ENCODE data around the gene CEP350.
A peak's percentile ranks its signal among the peaks of the same experiment; 100 is the strongest.

Gene CEP350

GRCh38 chr1:179921981-179922872 lies 32.4 kb upstream of the CEP350 start:
- Histone ChIP-seq H3K9ac (ENCODE audit: low read length) (no peak overlapping the region), H3K36me3 (ENCODE audit: control insufficient read depth, insufficient read depth, low read length) (no peaks in the 10 kb centered on the region), H2BK120ac (ENCODE audit: low read depth, low read length) (no peak overlapping the region), H3K27me3 (ENCODE audit: insufficient read depth, low read length, poor library complexity) (no peaks in the 10 kb centered on the region), H3K4me1 (ENCODE audit: control insufficient read depth, low read depth, low read length) (peaks cover 9% of the 10 kb centered on the region), H3K79me1 (ENCODE audit: low read length) (no peaks in the 10 kb centered on the region), H4K5ac (ENCODE audit: low read length) (no peak overlapping the region), H3K4me3 (ENCODE audit: low read length) (no peak overlapping the region), H4K8ac (ENCODE audit: low read depth, low read length) (no peak overlapping the region), H2BK15ac (replicated peaks; ENCODE audit: low read depth) (no peak overlapping the region), H3K23ac (ENCODE audit: low read length) (no peak overlapping the region), H3K18ac (ENCODE audit: low read length) (no peak overlapping the region), H3K27ac (ENCODE audit: low read depth, low read length) (no peak overlapping the region), H3K56ac (ENCODE audit: low read length) (no peak overlapping the region), H2AK5ac (ENCODE audit: low read length) (no peak overlapping the region), H3K4me2 (ENCODE audit: low read length) (no peak overlapping the region), H3K79me2 (ENCODE audit: control insufficient read depth, insufficient read depth, low read length) (no peaks in the 10 kb centered on the region), H3K4ac (ENCODE audit: low read depth, low read length) (no peak overlapping the region), H2BK5ac (ENCODE audit: low read length) (no peak overlapping the region)
- WGBS (ENCODE audit: extremely low coverage, insufficient coverage, low lambda C conversion rate), result no CpG with 5 or more reads among the region's 8 CpGs
- DNase-seq, result peak; percentile 26

GRCh38 chr1:179923029-179923428 lies 31.6 kb upstream of the CEP350 start:
- Histone ChIP-seq H2AK5ac (ENCODE audit: low read length) (no peak overlapping the region), H3K4me3 (ENCODE audit: low read length) (no peak overlapping the region), H3K9ac (ENCODE audit: low read length) (no peak overlapping the region)

GRCh38 chr1:179924268-179924667 lies 30.3 kb upstream of the CEP350 start:
- no peak for DNase-seq
- H3K79me1 ChIP-seq (ENCODE audit: low read length), result no peaks in the 10 kb centered on the region
- no peak overlapping the region for H3K4ac ChIP-seq (ENCODE audit: low read depth, low read length)
- H3K4me1 ChIP-seq (ENCODE audit: control insufficient read depth, low read depth, low read length), result peaks cover 9% of the 10 kb centered on the region
- H3K4me2 ChIP-seq (ENCODE audit: low read length), result no peak overlapping the region
- H3K56ac ChIP-seq (ENCODE audit: low read length), result no peak overlapping the region
- no peaks in the 10 kb centered on the region for H3K36me3 ChIP-seq (ENCODE audit: control insufficient read depth, insufficient read depth, low read length)
- H3K79me2 ChIP-seq (ENCODE audit: control insufficient read depth, insufficient read depth, low read length), result no peaks in the 10 kb centered on the region
- WGBS (ENCODE audit: extremely low coverage, insufficient coverage, low lambda C conversion rate), result no CpG with 5 or more reads among the region's 1 CpG
- no peak overlapping the region for H2BK15ac ChIP-seq (replicated peaks; ENCODE audit: low read depth)
- no peak overlapping the region for H3K27ac ChIP-seq (ENCODE audit: low read depth, low read length)
- H3K23ac ChIP-seq (ENCODE audit: low read length), result no peak overlapping the region
- no peak overlapping the region for H3K4me3 ChIP-seq (ENCODE audit: low read length)
- H3K9ac ChIP-seq (ENCODE audit: low read length), result no peak overlapping the region
- H3K27me3 ChIP-seq (ENCODE audit: insufficient read depth, low read length, poor library complexity), result no peaks in the 10 kb centered on the region
- H4K8ac ChIP-seq (ENCODE audit: low read depth, low read length), result no peak overlapping the region
- H2BK5ac ChIP-seq (ENCODE audit: low read length), result no peak overlapping the region
- no peak overlapping the region for H2AK5ac ChIP-seq (ENCODE audit: low read length)
- H3K18ac ChIP-seq (ENCODE audit: low read length), result no peak overlapping the region
- no peak overlapping the region for H4K5ac ChIP-seq (ENCODE audit: low read length)
- no peak overlapping the region for H2BK120ac ChIP-seq (ENCODE audit: low read depth, low read length)

More at GRCh38 chr1:179923029-179923428, 31.6 kb upstream of the CEP350 start:
- no peaks in the 10 kb centered on the region for H3K79me1 ChIP-seq (ENCODE audit: low read length)
- no peak overlapping the region for H3K27ac ChIP-seq (ENCODE audit: low read depth, low read length)
- H3K4ac ChIP-seq (ENCODE audit: low read depth, low read length), result no peak overlapping the region
- no peak overlapping the region for H3K18ac ChIP-seq (ENCODE audit: low read length)
- peaks cover 9% of the 10 kb centered on the region for H3K4me1 ChIP-seq (ENCODE audit: control insufficient read depth, low read depth, low read length)
- H3K27me3 ChIP-seq (ENCODE audit: insufficient read depth, low read length, poor library complexity), result no peaks in the 10 kb centered on the region
- no peak for DNase-seq
- H4K5ac ChIP-seq (ENCODE audit: low read length), result no peak overlapping the region
- no peak overlapping the region for H3K4me2 ChIP-seq (ENCODE audit: low read length)
- no peaks in the 10 kb centered on the region for H3K79me2 ChIP-seq (ENCODE audit: control insufficient read depth, insufficient read depth, low read length)
- no peak overlapping the region for H2BK5ac ChIP-seq (ENCODE audit: low read length)
- H3K36me3 ChIP-seq (ENCODE audit: control insufficient read depth, insufficient read depth, low read length), result no peaks in the 10 kb centered on the region
- no peak overlapping the region for H2BK120ac ChIP-seq (ENCODE audit: low read depth, low read length)
- no peak overlapping the region for H3K56ac ChIP-seq (ENCODE audit: low read length)
- no peak overlapping the region for H2BK15ac ChIP-seq (replicated peaks; ENCODE audit: low read depth)
- H3K23ac ChIP-seq (ENCODE audit: low read length), result no peak overlapping the region
- H4K8ac ChIP-seq (ENCODE audit: low read depth, low read length), result no peak overlapping the region

GRCh38 chr1:179925302-179925701 lies 29.3 kb upstream of the CEP350 start:
- Histone ChIP-seq H3K4me2 (ENCODE audit: low read length) (no peak overlapping the region), H2BK5ac (ENCODE audit: low read length) (no peak overlapping the region), H3K23ac (ENCODE audit: low read length) (no peak overlapping the region), H2BK15ac (replicated peaks; ENCODE audit: low read depth) (no peak overlapping the region), H3K4ac (ENCODE audit: low read depth, low read length) (no peak overlapping the region), H3K4me3 (ENCODE audit: low read length) (no peak overlapping the region), H3K27me3 (ENCODE audit: insufficient read depth, low read length, poor library complexity) (no peaks in the 10 kb centered on the region), H2BK120ac (ENCODE audit: low read depth, low read length) (no peak overlapping the region), H2AK5ac (ENCODE audit: low read length) (no peak overlapping the region), H3K56ac (ENCODE audit: low read length) (no peak overlapping the region), H3K4me1 (ENCODE audit: control insufficient read depth, low read depth, low read length) (peaks cover 9% of the 10 kb centered on the region), H3K27ac (ENCODE audit: low read depth, low read length) (no peak overlapping the region), H3K36me3 (ENCODE audit: control insufficient read depth, insufficient read depth, low read length) (no peaks in the 10 kb centered on the region), H4K8ac (ENCODE audit: low read depth, low read length) (no peak overlapping the region), H3K79me1 (ENCODE audit: low read length) (no peaks in the 10 kb centered on the region), H3K18ac (ENCODE audit: low read length) (no peak overlapping the region), H3K79me2 (ENCODE audit: control insufficient read depth, insufficient read depth, low read length) (no peaks in the 10 kb centered on the region), H3K9ac (ENCODE audit: low read length) (no peak overlapping the region), H4K5ac (ENCODE audit: low read length) (no peak overlapping the region)
- WGBS (ENCODE audit: extremely low coverage, insufficient coverage, low lambda C conversion rate), result no CpG with 5 or more reads among the region's 5 CpGs
- DNase-seq, result no peak

GRCh38 chr1:179925922-179926849 lies 28.4 kb upstream of the CEP350 start:
- H3K79me1 ChIP-seq (ENCODE audit: low read length), result no peaks in the 10 kb centered on the region

More at GRCh38 chr1:179925922-179926849, 28.4 kb upstream of the CEP350 start:
- no peaks in the 10 kb centered on the region for H3K79me2 ChIP-seq (ENCODE audit: control insufficient read depth, insufficient read depth, low read length)
- no peaks in the 10 kb centered on the region for H3K27me3 ChIP-seq (ENCODE audit: insufficient read depth, low read length, poor library complexity)
- peaks cover 9% of the 10 kb centered on the region for H3K4me1 ChIP-seq (ENCODE audit: control insufficient read depth, low read depth, low read length)
- no peak overlapping the region for H2BK120ac ChIP-seq (ENCODE audit: low read depth, low read length)
- no peak overlapping the region for H3K56ac ChIP-seq (ENCODE audit: low read length)
- no peaks in the 10 kb centered on the region for H3K36me3 ChIP-seq (ENCODE audit: control insufficient read depth, insufficient read depth, low read length)
- no CpG with 5 or more reads among the region's 4 CpGs for WGBS (ENCODE audit: extremely low coverage, insufficient coverage, low lambda C conversion rate)
- no peak overlapping the region for H3K9ac ChIP-seq (ENCODE audit: low read length)
- no peak for DNase-seq
- H3K18ac ChIP-seq (ENCODE audit: low read length), result no peak overlapping the region
- H3K4ac ChIP-seq (ENCODE audit: low read depth, low read length), result peak overlapping the region; percentile 10
- no peak overlapping the region for H4K8ac ChIP-seq (ENCODE audit: low read depth, low read length)
- H3K27ac ChIP-seq (ENCODE audit: low read depth, low read length), result no peak overlapping the region
- no peak overlapping the region for H3K4me3 ChIP-seq (ENCODE audit: low read length)
- no peak overlapping the region for H3K4me2 ChIP-seq (ENCODE audit: low read length)
- H2BK5ac ChIP-seq (ENCODE audit: low read length), result no peak overlapping the region
- H2AK5ac ChIP-seq (ENCODE audit: low read length), result no peak overlapping the region
- no peak overlapping the region for H3K23ac ChIP-seq (ENCODE audit: low read length)
- no peak overlapping the region for H4K5ac ChIP-seq (ENCODE audit: low read length)
- H2BK15ac ChIP-seq (replicated peaks; ENCODE audit: low read depth), result no peak overlapping the region

All from mesendoderm (in vitro differentiated cells).